HS-27A (cell line): ENCODE measurements around the gene CHRNG.
"Not testable (repeated sequence)": the region's sequence is repeated elsewhere in the genome, so short reads cannot be mapped to it uniquely, and the experiment has no call there.

Experiments
- DNase-seq: peaks from one replicate; pipeline ENCODE4 v3.0.0-alpha.2; 2012; ENCODE audit warnings: low read depth, missing footprints

The CHRNG gene

DNA sequence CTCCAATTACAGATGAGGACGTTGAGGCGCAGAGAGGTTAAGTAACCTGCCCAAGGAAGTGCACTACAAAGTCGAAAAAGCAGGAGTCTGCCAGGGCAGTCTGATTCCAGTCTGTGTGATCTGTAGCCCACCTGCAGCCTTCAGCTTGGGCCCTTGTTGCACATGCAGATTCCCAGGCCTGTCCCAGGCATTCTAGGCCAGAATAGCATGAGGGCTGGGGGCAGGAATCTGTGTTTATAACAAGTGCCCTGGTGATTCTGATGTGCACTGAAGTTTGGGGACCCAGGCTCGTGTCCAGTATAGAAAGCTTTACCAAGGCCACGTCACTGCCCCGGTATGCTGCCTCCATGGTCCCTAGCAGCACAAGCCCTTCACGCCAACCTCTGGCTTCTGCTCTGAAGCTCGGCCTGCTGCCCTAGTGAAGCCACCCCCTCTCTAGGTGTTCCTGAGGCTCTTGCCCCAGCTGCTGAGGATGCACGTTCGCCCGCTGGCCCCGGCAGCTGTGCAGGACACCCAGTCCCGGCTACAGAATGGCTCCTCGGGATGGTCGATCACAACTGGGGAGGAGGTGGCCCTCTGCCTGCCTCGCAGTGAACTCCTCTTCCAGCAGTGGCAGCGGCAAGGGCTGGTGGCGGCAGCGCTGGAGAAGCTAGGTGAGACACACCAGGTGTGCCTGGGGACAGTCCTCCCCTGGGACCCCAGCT, 4.6 kb downstream of the CHRNG start:
- no peak for DNase-seq

GRCh38 chr2:232544674-232545073, 5.2 kb downstream of the CHRNG start:
- DNase-seq, result no peak

- DNase-seq, result no peak
Observed at GRCh38 chr2:232545511-232546375, 6.3 kb downstream of the CHRNG start.

- no peak for DNase-seq
Observed at GRCh38 chr2:232547991-232548390, 8.5 kb downstream of the CHRNG start.

DNA sequence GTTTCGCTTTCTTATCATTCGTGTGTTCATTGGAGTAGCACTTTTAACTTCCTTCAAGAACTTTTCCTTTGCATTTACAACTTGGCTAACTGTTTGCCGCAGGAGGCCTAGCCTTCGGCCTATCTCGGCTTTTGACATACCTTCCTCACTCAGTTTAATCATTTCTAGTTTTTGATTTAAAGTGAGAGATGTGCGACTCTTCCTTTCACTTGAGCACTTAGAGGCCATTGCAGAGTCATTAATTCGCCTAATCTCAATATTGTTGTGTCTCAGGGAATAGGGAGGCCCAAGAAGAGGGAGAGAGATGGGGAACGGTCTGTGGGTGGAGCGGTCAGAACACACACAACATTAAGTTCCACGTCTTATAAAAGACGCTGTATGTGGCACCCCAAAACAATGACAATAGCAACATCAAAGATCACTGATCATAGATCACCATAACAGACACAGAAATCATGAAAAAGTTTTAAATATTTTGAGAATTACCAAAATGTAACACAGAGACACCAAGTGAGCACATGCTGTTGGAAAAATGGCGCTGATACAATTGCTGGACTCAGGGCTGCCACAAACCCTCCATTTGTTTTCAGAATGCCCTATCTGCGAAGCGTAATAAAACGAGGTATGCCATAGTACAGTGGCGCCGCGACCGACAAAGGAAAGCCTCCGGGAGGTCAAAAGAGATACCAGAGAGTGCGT, 10.3 kb downstream of the CHRNG start:
- DNase-seq, result peak; percentile 23

GRCh38 chr2:232550354-232551249, 11.1 kb downstream of the CHRNG start, which contains the start of the genes EIF4E2 and TIGD1:
Gene EIF4E2, plus strand, starts transcription at chr2:232550689. Its CDS starts 36 bp downstream, at chr2:232550725.
Gene TIGD1, minus strand, starts transcription at chr2:232550557. Its CDS starts 675 bp downstream, at chr2:232549882.
- DNase-seq, result peak; percentile 54

DNA sequence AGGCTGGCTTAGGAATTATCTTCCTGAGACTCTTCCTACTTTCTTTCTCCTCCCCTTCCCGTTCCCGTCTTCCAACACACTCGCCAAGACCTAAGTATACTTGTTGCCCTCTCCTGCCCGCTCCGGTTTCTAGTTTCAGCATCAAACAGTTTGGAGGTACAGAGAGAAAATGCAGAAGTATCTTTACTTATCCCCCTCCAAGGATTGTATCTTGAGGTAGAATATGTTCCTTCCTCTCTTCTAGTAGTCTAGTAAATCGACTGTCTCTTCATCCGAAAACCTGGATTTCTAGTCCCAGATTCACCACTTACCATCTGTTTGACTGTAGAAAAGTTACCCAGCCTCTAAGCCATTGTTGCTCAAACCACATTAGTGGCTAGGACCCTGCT, 11.8 kb downstream of the CHRNG start:
- DNase-seq, result no peak

DNA sequence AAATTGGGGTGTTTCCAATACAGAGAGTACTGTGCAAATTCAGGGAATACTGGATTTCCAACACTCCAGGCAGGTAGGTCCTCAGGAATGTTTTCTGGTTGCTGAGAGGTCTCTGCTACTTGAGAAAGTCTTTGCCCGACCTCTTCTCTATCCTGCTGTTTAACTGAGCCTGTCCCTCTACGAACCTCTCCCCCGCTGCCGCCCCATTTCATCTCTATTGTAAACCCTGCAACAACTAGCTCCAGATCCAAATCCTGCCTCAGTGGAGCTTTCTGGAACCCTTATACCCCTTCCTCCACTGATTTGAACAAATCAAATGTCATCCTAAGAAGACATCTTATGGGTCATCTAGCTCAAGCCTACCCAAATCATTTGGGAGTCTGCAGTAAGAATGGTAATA, 12.3 kb downstream of the CHRNG start:
- no peak for DNase-seq

- DNase-seq, result no peak
Observed at GRCh38 chr2:232556426-232556825, 16.9 kb downstream of the CHRNG start.

- no peak for DNase-seq
Observed at GRCh38 chr2:232562515-232563151, 23.1 kb downstream of the CHRNG start.

DNA sequence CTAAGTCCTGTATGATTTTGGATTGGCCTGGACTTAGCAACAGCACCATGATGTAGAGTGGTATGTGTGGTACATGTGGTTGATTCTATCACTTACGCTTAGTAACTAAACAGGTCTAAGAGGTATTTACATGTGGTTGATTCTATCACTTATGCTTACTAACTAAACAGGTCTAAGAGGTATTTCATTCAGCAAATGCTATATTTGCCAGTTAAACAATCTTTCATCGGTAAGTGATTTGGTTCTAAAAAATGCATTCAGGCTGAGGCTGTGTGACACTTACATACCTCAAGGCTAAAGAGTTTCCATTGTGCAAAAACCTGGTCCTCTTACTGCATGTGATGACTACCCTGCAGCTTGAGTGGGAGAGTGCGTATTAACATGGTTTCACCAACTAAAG, 24.1 kb downstream of the CHRNG start:
- no peak for DNase-seq

GRCh38 chr2:232567721-232568120, 28.2 kb downstream of the CHRNG start:
- DNase-seq, result no peak

- peak; percentile 63 for DNase-seq
Observed at GRCh38 chr2:232568161-232568560, 28.7 kb downstream of the CHRNG start.

DNA sequence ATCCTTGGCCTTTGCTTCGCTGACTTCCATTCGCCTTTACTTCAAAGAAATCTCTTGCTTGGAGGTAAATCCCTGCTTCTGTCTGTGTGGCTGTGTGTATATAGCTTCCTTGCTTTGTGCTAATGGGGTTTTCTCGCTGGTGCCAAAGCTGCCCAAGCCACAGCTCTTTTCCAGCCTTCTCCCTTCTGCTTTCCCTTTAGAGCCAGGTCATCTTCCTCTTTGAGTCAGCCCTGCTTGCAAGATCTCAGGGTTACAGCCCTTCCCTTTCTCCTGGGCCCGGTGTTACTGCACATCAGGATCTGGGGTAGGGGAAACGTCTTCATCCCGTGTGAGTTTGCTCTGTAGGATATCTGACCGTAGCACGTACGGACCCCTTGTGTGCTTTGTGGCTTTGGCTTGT, 30.0 kb downstream of the CHRNG start:
- DNase-seq, result no peak

DNA sequence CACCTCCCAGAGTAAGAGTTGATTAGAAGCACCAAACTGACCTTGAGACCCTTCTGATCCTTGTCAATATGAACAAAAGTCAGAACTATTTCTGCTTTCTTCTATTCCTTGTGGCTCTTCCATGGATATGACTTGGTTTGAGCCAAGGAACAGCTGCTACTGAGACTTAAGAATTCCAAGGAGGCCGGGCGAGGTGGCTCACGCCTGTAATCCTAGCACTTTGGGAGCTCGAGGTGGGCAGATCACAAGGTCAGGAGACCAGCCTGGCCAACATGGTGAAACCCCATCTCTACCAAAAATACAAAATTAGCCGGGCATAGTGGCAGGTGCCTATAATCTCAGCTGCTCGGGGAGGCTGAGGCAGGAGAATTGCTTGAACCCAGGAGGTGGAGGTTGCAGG, 31.0 kb downstream of the CHRNG start:
- not testable (repeated sequence) for DNase-seq

GRCh38 chr2:232571026-232571474, 31.6 kb downstream of the CHRNG start:
- no peak for DNase-seq

DNA sequence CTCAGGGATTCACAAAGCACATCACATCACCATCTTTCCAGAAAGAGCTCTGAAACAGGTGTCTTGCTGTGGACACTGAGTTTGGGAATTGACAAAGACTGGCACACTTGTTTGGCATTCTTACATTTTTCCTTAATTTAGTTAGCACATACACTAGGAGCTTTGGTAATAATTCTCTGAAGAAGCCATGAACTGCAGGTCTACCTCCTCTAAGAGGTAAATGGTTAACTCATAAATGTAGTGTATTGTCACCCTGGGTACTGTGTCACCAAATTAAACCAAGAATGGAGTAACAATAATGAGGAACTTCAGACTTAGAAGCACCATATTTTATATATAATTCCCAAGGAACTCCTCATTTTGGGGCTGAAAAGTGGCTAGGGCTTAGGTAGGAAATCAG, 33.5 kb downstream of the CHRNG start:
- no peak for DNase-seq

DNA sequence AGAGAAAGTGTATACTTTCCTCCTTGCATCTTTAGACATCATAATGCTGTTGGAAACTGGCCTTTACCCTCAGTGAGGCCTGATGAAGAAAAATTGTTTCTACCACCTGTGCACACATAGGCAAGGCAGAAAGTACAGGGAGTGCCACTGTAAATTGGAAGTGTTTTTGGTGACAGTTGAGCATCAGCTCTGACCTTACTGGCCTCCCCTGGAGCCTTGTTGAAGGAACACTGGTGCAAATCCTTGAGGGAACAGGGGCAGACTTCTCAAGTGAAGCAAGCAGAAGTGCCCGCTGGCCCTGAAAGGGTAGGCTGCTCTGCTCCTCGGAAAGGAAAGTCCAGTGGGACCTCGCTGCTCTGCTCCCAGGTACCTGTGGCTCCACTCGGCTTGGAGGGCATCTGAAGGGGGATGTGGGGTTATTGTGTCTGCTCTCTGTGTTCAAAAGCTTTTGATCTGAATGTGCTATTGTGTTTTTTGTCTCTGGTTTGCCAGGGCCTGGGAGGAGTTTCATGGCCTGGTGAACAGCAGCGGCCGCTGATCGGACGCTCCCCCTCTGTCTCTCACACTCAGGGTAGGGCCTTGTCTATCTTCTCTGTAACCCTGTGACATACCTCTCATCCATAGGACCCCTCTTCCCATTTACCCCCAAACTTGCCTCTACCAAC, 34.4 kb downstream of the CHRNG start:
- DNase-seq, result no peak

GRCh38 chr2:232574674-232575403, 35.3 kb downstream of the CHRNG start:
- no peak for DNase-seq

DNA sequence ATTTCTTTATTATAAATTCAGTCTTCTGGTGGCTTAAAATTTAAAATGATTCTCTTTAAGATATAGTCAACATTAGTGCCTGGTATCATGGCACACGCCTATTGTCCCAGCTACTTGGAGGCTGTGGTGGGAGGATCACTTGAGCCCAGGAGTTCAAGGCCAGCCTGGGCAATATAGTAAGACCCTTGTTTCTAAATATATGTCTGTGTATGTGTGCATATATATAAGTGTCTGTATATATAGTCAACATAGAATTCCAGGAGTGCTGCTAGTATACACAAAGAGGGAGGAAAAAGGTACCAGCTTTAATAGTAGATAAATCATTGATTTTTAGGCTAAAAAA, 35.9 kb downstream of the CHRNG start:
- DNase-seq, result no peak
